ENCODE measurements around the gene MMP17.

The MMP17 gene

DNA sequence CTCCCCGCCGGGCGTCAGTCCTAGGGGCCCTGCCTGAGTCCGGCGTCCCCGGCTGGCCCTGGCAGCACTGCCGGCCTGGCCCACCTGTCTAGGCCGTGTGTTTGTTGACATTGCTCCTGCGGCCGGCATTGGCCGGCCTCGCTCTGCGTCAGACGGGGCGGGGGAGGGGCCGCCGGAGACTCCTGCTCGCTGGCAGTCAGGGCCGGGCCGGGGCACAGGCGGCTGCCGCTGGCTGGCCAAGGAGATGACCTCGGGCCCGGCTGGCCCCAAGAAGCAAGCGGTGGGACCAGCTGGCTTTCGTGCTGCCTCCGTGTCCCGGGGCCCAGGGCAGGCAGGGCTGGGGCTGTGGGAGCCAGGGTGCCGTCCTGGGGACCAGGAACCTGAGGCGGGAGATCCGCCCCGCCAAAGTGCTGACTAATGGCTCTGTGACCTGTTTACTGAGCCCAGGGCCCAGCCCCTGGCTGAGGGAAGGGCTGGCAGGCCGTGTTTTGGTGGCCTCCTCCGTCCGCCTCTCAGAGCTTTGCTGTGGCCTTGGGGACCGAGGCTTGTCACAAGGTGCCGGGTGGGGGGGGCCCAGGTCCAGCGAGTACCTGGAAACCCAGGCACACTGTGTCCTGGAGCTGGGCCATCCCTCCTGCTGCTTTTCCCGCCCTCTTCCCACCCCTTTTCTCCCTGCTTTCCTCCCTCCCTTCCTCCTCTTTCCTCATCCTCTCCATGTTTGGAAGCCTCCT is 68.1 kb downstream of the MMP17 start:
- peak; percentile 92 for DNase-seq

DNA sequence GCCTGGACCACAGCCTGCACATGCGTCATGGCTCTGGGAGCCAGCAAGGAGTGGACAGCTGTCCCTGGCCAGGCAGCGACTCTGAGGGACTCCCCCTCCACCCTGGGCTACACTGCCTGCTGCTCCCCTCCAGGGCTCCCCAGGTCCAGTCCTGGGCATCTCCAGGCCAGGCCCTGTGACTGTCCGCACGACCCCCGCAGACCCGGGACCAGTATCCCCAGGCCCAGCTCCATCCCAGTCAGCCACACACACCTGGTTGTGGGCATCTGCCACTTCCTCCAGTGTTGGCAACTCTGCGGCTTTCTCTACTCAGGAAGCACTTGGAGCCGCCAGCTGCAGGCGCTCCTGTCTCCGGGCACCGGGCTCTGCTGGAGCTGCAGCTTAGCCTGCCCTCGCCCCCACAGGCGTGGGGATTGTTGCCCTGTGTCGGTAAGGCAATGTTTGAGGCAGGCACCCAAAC is 68.6 kb downstream of the MMP17 start:
- DNase-seq, result no peak

DNA sequence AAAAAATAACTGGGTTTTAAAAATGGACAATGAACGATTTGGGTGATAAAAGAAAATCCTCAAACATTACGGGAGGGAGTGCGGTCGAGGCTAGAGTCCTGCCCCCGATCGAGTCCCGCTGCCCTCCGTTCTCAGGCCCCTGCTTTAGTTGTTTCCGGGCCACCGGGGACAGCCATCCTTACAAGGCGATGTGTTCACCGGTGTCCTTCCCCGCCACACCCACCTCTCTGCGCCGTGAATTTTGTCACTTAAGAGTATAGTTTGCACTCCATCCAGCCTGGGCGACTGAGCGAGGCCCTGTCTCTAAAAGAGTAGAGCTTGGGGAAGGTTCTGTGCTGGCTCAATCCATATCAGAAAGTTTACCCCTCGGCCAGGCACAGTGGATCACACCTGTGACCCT is 69.1 kb downstream of the MMP17 start:
- DNase-seq, result no peak

- DNase-seq, result no peak
These were observed 69.7 kb downstream of the MMP17 start for GRCh38 chr12:131897875-131898274.

GRCh38 chr12:131900397-131900796 is 72.2 kb downstream of the MMP17 start:
- DNase-seq, result no peak

Data from OCI-M1 (cell line).